HEK293 (cell line): ENCODE measurements around the gene LCORL.

Experiments
- ATF2 ChIP-seq: fragments of 450-650 bp; formaldehyde crosslinking; IDR thresholded peaks from 2 replicates; pipeline ENCODE4 v1.5.1; 2016; ENCODE audit warnings: missing biosample characterization, missing genetic modification characterization, low read depth
- BCL11A ChIP-seq: fragments of 450-650 bp; formaldehyde crosslinking; IDR thresholded peaks from 2 replicates; pipeline ENCODE4 v1.5.1; 2016; ENCODE audit warnings: low read depth, missing biosample characterization, missing genetic modification characterization
- ZBTB1 ChIP-seq: fragments of 450-650 bp; formaldehyde crosslinking; IDR thresholded peaks from 2 replicates; pipeline ENCODE4 v1.5.1; 2016; ENCODE audit warnings: missing biosample characterization, missing genetic modification characterization
- ZBTB49 ChIP-seq: fragments of 450-650 bp; formaldehyde crosslinking; IDR thresholded peaks from 2 replicates; pipeline ENCODE4 v1.5.1; 2016; ENCODE audit warnings: missing biosample characterization, missing genetic modification characterization, low read depth
- ZNF174 ChIP-seq: fragments of 450-650 bp; formaldehyde crosslinking; IDR thresholded peaks from 2 replicates; pipeline ENCODE4 v1.5.0; 2017; ENCODE audit warnings: missing biosample characterization, mild to moderate bottlenecking, missing genetic modification characterization
- ZNF792 ChIP-seq: fragments of 450-650 bp; formaldehyde crosslinking; IDR thresholded peaks from 2 replicates; pipeline ENCODE4 v1.5.1; 2016; ENCODE audit warnings: missing biosample characterization, missing genetic modification characterization

- no peak for TF ChIP-seq ZNF174 (tag by site-specific recombination)
- no peak for TF ChIP-seq BCL11A (tag by site-specific recombination)
- no peak for TF ChIP-seq ZBTB49 (tag by site-specific recombination)
- no peak for TF ChIP-seq ATF2
- TF ChIP-seq ZNF792 = no peak
- TF ChIP-seq ZBTB1 = no peak
Observed at GRCh38 chr4:17966312-17966711, 55.2 kb downstream of the LCORL start.
